Measurements from ENCODE around the gene SUN1. TPM values are rescaled to one million over a fixed set of nuclear protein-coding genes. Genes with fewer than 3 reads are reported as not detected.
A peak's percentile ranks its signal among the peaks of the same experiment; 100 is the strongest.

SUN1 gene
- polyA plus RNA-seq, 1 of the 3 experiments (the other 2 are of a cell fraction), result 369 TPM

DNA sequence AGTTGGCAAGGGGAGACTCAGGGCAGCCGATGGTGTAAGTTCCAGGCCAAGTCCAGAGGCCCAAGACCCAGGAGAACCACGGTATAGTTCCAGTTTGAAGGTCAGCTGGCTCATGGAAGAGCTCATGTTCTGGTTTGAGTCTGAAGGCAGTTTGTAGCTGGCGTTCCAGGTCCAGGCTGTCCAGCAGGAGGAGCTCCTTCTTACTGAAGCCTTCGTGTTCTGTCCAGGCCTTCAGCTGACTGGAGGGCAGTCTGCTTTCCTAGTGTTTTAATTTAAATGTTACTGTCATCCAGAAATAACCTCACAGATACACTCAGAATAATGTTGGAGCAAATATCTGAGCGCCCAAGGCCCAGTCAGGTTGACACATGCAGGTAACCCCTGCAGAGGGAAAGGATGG, 4.2 kb downstream of the SUN1 start:
- WGBS (ENCODE audit: low lambda C conversion rate), result 81% methylated on average over 5 of the region's 5 CpGs
- no peaks in the 10 kb centered on the region for H3K9me3 ChIP-seq
- no peak overlapping the region for H3K9ac ChIP-seq
- ChIA-PET POLR2A (no interaction called here), CTCF (interaction anchor here (0.6 to 11.8 kb wide), 17 partner anchors 8 to 131 kb away, joined by 3 to 112 read pairs (median 5); partner anchors contain the start of gene GET4)
- peaks cover 82% of the 10 kb centered on the region for H3K79me2 ChIP-seq (ENCODE audit: insufficient read depth)
- H3K4me2 ChIP-seq, result no peak overlapping the region
- peak; percentile 65 for DNase-seq
- H3K27ac ChIP-seq (ENCODE audit: low read depth in 2 of 2, low read length in 1 of 2), result no peak overlapping the region; a peak in 1 of 4 replicates
- H3K27me3 ChIP-seq (ENCODE audit: insufficient read depth), result no peaks in the 10 kb centered on the region
- peaks cover 24% of the 10 kb centered on the region for H3F3A ChIP-seq (replicated peaks; ENCODE audit: insufficient read depth)
- H2AFZ ChIP-seq (ENCODE audit: low read depth), result no peak overlapping the region
- no peak overlapping the region for H3K4me3 ChIP-seq (ENCODE audit: low read depth in 2 of 2, low read length in 1 of 2)
- TF ChIP-seq RAD21 (IDR thresholded peaks at IDR 0.05; ENCODE audit: low read length) (peak; percentile 63), MXI1 (IDR thresholded peaks at IDR 0.05; ENCODE audit: low read depth, low read length) (no peak), SMC3 (IDR thresholded peaks at IDR 0.05; ENCODE audit: low read depth, low read length) (peak; percentile 48; the same call in 1 of the 2 replicates), EP300 (IDR thresholded peaks at IDR 0.05; ENCODE audit: borderline replicate concordance in 1 of 2, low read depth in 1 of 2, low read length in 1 of 2) (no peak)
- TF ChIP-seq, protein P1, sequence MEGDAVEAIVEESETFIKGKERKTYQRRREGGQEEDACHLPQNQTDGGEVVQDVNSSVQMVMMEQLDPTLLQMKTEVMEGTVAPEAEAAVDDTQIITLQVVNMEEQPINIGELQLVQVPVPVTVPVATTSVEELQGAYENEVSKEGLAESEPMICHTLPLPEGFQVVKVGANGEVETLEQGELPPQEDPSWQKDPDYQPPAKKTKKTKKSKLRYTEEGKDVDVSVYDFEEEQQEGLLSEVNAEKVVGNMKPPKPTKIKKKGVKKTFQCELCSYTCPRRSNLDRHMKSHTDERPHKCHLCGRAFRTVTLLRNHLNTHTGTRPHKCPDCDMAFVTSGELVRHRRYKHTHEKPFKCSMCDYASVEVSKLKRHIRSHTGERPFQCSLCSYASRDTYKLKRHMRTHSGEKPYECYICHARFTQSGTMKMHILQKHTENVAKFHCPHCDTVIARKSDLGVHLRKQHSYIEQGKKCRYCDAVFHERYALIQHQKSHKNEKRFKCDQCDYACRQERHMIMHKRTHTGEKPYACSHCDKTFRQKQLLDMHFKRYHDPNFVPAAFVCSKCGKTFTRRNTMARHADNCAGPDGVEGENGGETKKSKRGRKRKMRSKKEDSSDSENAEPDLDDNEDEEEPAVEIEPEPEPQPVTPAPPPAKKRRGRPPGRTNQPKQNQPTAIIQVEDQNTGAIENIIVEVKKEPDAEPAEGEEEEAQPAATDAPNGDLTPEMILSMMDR (IDR thresholded peaks at IDR 0.05), result peak; percentile 63
- peaks cover 10 to 16% of the 10 kb centered on the region in 2 experiments; a peak in 3 of 4 replicates for H3K4me1 ChIP-seq (ENCODE audit: control insufficient read depth in 1 of 2, insufficient read depth in 2 of 2, low read depth in 1 of 2, low read length in 1 of 2)
- peaks cover 20 to 33% of the 10 kb centered on the region in 2 experiments for H3K36me3 ChIP-seq (replicated peaks in 1 of 2; ENCODE audit: control insufficient read depth in 1 of 2, insufficient read depth in 2 of 2, low read length in 1 of 2)
- H3K9me2 ChIP-seq, result no peaks in the 10 kb centered on the region
- peaks cover 22% of the 10 kb centered on the region for H4K20me1 ChIP-seq (ENCODE audit: insufficient read depth)

DNA sequence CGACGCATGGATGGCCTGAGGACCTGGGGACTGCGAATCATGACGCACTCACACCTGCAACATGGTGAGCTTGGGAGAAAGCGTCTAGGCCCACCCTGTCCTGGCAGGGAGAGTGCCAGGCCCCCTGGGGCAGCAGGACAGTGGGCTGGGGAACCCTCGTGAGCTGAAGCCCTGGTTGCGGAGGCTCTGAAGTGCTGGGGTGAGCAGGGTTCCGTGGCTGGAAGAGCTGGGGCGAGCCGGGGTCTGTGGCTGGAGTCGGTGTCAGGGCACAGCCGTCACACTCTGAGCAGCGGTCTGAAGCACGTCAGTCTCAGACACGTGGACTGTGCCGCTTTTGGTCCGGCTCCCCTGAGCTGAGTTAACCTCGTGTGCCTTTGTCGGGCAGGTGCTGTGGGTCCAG, 4.7 kb downstream of the SUN1 start:
- CTCF ChIA-PET, result interaction anchor here (0.6 to 11.8 kb wide), 18 partner anchors 9 to 130 kb away, joined by 3 to 112 read pairs (median 5); partner anchors contain the start of gene GET4
- no peak for DNase-seq
- no peaks in the 10 kb centered on the region for H3K9me3 ChIP-seq
- H3F3A ChIP-seq (replicated peaks; ENCODE audit: insufficient read depth), result peaks cover 19% of the 10 kb centered on the region
- peaks cover 81% of the 10 kb centered on the region for H3K79me2 ChIP-seq (ENCODE audit: insufficient read depth)
- no peaks in the 10 kb centered on the region for H3K27me3 ChIP-seq (ENCODE audit: insufficient read depth)
- no peak overlapping the region for H3K9ac ChIP-seq
- no peak overlapping the region for H3K4me2 ChIP-seq
- H3K4me3 ChIP-seq (ENCODE audit: low read depth in 2 of 2, low read length in 1 of 2), result no peak overlapping the region
- peaks cover 22% of the 10 kb centered on the region for H4K20me1 ChIP-seq (ENCODE audit: insufficient read depth)
- H3K4me1 ChIP-seq (ENCODE audit: control insufficient read depth in 1 of 2, insufficient read depth in 2 of 2, low read depth in 1 of 2, low read length in 1 of 2), result peaks cover 12 to 13% of the 10 kb centered on the region in 2 experiments; a peak in 3 of 4 replicates
- no peak overlapping the region for H2AFZ ChIP-seq (ENCODE audit: low read depth)
- no peaks in the 10 kb centered on the region for H3K9me2 ChIP-seq
- WGBS (ENCODE audit: low lambda C conversion rate), result 88% methylated on average over 16 of the region's 19 CpGs
- H3K36me3 ChIP-seq (replicated peaks in 1 of 2; ENCODE audit: control insufficient read depth in 1 of 2, insufficient read depth in 2 of 2, low read length in 1 of 2), result peaks cover 20 to 38% of the 10 kb centered on the region in 2 experiments
- no peak overlapping the region; a peak in 1 of 4 replicates for H3K27ac ChIP-seq (ENCODE audit: low read depth in 2 of 2, low read length in 1 of 2)
- POLR2A ChIA-PET, result no interaction called here
- TF ChIP-seq RAD21 (IDR thresholded peaks at IDR 0.05; ENCODE audit: low read length) (no peak), FOSL2 (IDR thresholded peaks at IDR 0.05; ENCODE audit: borderline replicate concordance, low read depth) (no peak), SMC3 (IDR thresholded peaks at IDR 0.05; ENCODE audit: low read depth, low read length) (no peak)

DNA sequence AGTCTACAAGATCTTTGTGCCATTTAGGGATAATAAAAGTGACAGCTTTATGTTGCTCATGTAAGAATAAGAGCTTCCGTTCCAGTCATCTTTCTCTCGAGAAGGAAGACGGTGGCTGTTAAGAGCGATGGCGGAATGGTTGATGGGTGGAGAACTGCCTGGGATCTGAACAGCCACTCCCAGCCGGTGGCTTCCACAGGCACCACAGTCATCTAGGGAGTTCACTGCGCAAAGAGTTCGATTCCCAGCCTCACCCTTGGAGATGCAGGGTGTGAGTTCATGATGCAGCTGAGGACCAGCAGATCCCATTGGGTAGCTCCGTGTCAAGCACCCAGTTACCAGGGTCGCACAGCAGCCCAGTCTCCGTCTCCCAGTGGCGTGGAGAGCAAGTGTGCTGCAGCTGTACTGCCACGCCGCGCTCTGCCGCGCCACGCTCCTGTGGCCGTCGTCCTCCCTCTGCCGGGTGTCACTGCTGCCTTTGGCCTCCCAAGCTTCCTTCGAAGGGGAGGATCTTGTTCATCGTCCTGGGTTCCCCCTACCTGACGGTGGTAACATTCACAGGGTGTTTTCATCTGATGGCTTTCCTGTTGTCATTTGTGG, 7.8 kb downstream of the SUN1 start:
- ChIA-PET POLR2A (no interaction called here), CTCF (interaction anchor here (1.6 to 11.8 kb wide), 2 partner anchors 16 to 34 kb away, joined by 5 to 112 read pairs; partner anchors contain the start of gene GET4)
- WGBS (ENCODE audit: low lambda C conversion rate), result 93% methylated on average over 24 of the region's 24 CpGs
- no peaks in the 10 kb centered on the region for H3K9me2 ChIP-seq
- H2AFZ ChIP-seq (ENCODE audit: low read depth), result no peak overlapping the region
- H3K36me3 ChIP-seq (replicated peaks in 1 of 2; ENCODE audit: control insufficient read depth in 1 of 2, insufficient read depth in 2 of 2, low read length in 1 of 2), result peaks cover 36 to 67% of the 10 kb centered on the region in 2 experiments
- no peak overlapping the region for H3K4me2 ChIP-seq
- H3K4me3 ChIP-seq (ENCODE audit: low read depth in 2 of 2, low read length in 1 of 2), result no peak overlapping the region
- H3K79me2 ChIP-seq (ENCODE audit: insufficient read depth), result peaks cover 74% of the 10 kb centered on the region
- no peak overlapping the region for H3K27ac ChIP-seq (ENCODE audit: low read depth in 2 of 2, low read length in 1 of 2)
- no peak for DNase-seq
- no peaks in the 10 kb centered on the region for H3F3A ChIP-seq (replicated peaks; ENCODE audit: insufficient read depth)
- H3K9me3 ChIP-seq, result no peaks in the 10 kb centered on the region
- H3K4me1 ChIP-seq (ENCODE audit: control insufficient read depth in 1 of 2, insufficient read depth in 2 of 2, low read depth in 1 of 2, low read length in 1 of 2), result peaks cover 0 to 13% of the 10 kb centered on the region in 2 experiments; a peak in 1 of 4 replicates
- no peak overlapping the region for H3K9ac ChIP-seq
- peaks cover 17% of the 10 kb centered on the region for H4K20me1 ChIP-seq (ENCODE audit: insufficient read depth)
- no peaks in the 10 kb centered on the region for H3K27me3 ChIP-seq (ENCODE audit: insufficient read depth)
- TF ChIP-seq CHD2 (IDR thresholded peaks at IDR 0.05; ENCODE audit: low read length, partially characterized antibody) (no peak), JUND (IDR thresholded peaks at IDR 0.05) (no peak), FOSL2 (IDR thresholded peaks at IDR 0.05; ENCODE audit: borderline replicate concordance, low read depth) (no peak), SIN3A (IDR thresholded peaks at IDR 0.05; ENCODE audit: borderline replicate concordance, low read depth, low read length) (no peak), FOXJ3 (CRISPR knock-in tag; IDR thresholded peaks at IDR 0.05) (no peak), GATA2 (CRISPR knock-in tag; IDR thresholded peaks at IDR 0.05) (no peak), POLR2AphosphoS5 (IDR thresholded peaks at IDR 0.05; ENCODE audit: low read depth, low read length) (no peak)
- TF ChIP-seq, protein P2, sequence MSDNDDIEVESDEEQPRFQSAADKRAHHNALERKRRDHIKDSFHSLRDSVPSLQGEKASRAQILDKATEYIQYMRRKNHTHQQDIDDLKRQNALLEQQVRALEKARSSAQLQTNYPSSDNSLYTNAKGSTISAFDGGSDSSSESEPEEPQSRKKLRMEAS (IDR thresholded peaks at IDR 0.05; ENCODE audit: low read depth), result no peak
- TF ChIP-seq, protein P1 (IDR thresholded peaks at IDR 0.05), result no peak
